Measurements from ENCODE around the gene SYT1. TPM values are rescaled to one million over a fixed set of nuclear protein-coding genes. Genes with fewer than 3 reads are reported as not detected.

The SYT1 gene
- total and polyA plus RNA-seq, 9 donors: 0.45 to 18.3 (median 9.7) TPM

DNA sequence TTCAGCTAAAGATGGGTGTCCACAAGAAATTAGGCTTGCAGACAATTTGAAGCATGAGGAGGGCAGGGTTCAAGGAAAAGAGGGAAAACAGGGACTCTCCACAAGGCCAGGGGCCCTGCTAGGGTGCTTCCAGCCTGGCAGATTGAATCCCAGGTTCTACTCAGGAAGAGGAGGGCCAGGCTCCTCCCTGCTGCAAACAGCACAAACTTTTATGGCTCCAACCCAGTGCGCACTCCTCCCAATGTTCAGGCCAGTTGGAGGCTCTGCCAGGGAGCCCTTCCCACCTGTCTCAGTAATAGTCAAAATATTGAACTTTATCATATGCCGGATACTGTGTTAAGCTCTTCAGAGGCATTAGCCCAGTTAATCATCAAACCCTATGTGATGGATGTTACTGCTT is 244.4 kb downstream of the SYT1 start:
- WGBS, 3 donors: 93 to 96% (median 94%) methylated on average over 2 of the region's 2 CpGs
- Histone ChIP-seq H3K4me3 (no peak overlapping the region), H3K4me1 (ENCODE audit: insufficient read depth) (no peaks in the 10 kb centered on the region), H3K27ac (no peak overlapping the region), H3K36me3 (no peaks in the 10 kb centered on the region), H3K9me3 (no peaks in the 10 kb centered on the region), H3K27me3 (no peaks in the 10 kb centered on the region)
- no peak for TF ChIP-seq POLR2A (IDR thresholded peaks at IDR 0.05)
- TF ChIP-seq, protein P1, sequence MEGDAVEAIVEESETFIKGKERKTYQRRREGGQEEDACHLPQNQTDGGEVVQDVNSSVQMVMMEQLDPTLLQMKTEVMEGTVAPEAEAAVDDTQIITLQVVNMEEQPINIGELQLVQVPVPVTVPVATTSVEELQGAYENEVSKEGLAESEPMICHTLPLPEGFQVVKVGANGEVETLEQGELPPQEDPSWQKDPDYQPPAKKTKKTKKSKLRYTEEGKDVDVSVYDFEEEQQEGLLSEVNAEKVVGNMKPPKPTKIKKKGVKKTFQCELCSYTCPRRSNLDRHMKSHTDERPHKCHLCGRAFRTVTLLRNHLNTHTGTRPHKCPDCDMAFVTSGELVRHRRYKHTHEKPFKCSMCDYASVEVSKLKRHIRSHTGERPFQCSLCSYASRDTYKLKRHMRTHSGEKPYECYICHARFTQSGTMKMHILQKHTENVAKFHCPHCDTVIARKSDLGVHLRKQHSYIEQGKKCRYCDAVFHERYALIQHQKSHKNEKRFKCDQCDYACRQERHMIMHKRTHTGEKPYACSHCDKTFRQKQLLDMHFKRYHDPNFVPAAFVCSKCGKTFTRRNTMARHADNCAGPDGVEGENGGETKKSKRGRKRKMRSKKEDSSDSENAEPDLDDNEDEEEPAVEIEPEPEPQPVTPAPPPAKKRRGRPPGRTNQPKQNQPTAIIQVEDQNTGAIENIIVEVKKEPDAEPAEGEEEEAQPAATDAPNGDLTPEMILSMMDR (IDR thresholded peaks at IDR 0.05): no peak
- no peak for TF ChIP-seq EP300 (IDR thresholded peaks at IDR 0.05)
- no peak for DNase-seq
- intact Hi-C loops (cut with DNase I): no loop called here

DNA sequence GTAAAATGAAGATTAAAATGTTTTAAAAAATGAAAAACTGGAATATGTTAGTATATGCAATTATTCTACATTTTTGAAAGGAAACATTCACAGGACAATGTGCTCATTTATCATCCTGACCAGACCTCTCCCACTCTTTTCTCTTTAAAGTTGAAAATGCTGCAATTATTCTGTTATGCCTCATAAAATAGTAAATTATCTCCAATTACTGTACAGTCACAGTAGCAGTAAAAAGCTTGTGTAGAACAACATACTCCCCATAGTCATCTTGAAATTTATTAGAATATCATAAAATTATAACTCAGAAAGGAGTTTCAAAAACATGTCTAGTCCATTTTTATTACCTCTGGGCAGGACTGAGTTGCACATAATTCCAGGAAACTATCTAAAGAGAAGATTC is 250.3 kb downstream of the SYT1 start:
- Histone ChIP-seq H3K9me3 (no peaks in the 10 kb centered on the region), H3K36me3 (no peaks in the 10 kb centered on the region), H3K27me3 (no peaks in the 10 kb centered on the region), H3K27ac (no peak overlapping the region), H3K4me3 (no peak overlapping the region), H3K4me1 (ENCODE audit: insufficient read depth) (no peaks in the 10 kb centered on the region)
- TF ChIP-seq EP300 (IDR thresholded peaks at IDR 0.05) (no peak), POLR2A (IDR thresholded peaks at IDR 0.05) (no peak)
- TF ChIP-seq, protein P1 (IDR thresholded peaks at IDR 0.05): no peak
- intact Hi-C loops (cut with DNase I): no loop called here
- DNase-seq: no peak

DNA sequence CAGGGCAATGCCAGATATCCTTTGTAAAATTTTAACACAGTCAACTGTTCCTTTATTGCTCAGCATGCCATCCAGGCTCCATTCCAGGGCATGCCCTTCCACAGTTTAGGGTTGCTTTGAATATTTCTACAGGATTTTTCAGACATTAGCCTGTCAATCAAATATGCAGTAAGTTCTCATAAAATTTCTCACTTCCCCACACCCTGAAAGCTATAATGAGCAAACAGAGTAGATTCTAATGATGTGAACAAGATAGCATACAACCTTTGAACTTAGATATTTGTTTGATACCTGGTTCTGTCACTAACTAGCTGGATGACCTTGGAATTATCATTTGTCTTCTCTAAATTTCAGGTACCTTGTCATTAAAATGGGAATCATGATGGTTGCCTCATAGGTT is 251.2 kb downstream of the SYT1 start:
- no peak for DNase-seq
- TF ChIP-seq POLR2A (IDR thresholded peaks at IDR 0.05) (no peak), EP300 (IDR thresholded peaks at IDR 0.05) (no peak)
- TF ChIP-seq, protein P1 (IDR thresholded peaks at IDR 0.05): no peak
- Histone ChIP-seq H3K4me3 (no peak overlapping the region), H3K27me3 (no peaks in the 10 kb centered on the region), H3K36me3 (no peaks in the 10 kb centered on the region), H3K27ac (no peak overlapping the region), H3K4me1 (ENCODE audit: insufficient read depth) (no peaks in the 10 kb centered on the region), H3K9me3 (no peaks in the 10 kb centered on the region)
- intact Hi-C loops (cut with DNase I): no loop called here

DNA sequence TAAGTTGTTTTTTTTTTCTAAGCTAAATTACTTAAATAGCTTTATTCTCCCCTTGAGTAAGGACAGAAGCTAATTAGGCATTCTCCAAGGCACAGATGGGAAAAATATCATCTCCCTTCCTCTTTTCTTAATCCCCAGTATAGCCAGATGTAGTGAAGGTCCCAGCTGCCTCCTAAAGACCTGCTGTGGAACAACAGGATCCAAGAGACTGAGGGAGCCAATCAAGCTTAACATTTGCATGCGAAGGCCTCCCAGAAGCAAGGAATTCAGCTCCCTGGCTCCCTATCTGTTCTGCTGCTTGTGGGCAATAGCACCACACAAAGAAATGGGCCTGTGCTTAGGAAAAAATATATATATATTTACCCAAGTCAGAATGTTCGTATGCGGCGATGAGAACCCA is 255.2 kb downstream of the SYT1 start:
- Histone ChIP-seq H3K9me3 (no peaks in the 10 kb centered on the region), H3K27ac (no peak overlapping the region), H3K4me1 (ENCODE audit: insufficient read depth) (no peaks in the 10 kb centered on the region), H3K36me3 (no peaks in the 10 kb centered on the region), H3K27me3 (no peaks in the 10 kb centered on the region), H3K4me3 (no peak overlapping the region)
- no peak for DNase-seq
- 95 to 97% (median 97%) methylated on average over 4 of the region's 4 CpGs for WGBS, 3 donors
- TF ChIP-seq EP300 (IDR thresholded peaks at IDR 0.05) (no peak), POLR2A (IDR thresholded peaks at IDR 0.05) (no peak)
- intact Hi-C loops (cut with DNase I): no loop called here

DNA sequence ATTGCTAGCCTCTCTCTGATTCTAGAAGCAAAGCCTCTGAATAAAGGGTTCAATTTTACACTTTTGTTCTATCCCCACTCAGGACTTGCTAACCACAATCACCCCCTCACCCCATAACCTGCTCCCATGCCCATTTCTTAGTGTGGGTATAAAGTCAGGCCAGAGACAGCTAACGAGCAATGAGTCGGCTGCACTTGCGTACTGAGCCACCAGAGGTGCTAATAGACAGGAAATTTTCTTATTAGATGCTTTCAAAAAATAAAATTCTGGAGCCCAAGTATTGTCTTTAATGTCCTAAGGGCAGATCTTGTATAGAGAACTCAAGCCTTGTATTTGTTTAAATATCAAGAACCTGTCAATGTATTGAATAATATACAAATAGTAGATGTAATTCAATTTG is 256.9 kb downstream of the SYT1 start:
- Histone ChIP-seq H3K4me1 (ENCODE audit: insufficient read depth) (no peaks in the 10 kb centered on the region), H3K4me3 (no peak overlapping the region), H3K9me3 (no peaks in the 10 kb centered on the region), H3K27me3 (no peaks in the 10 kb centered on the region), H3K36me3 (no peaks in the 10 kb centered on the region), H3K27ac (no peak overlapping the region)
- TF ChIP-seq POLR2A (IDR thresholded peaks at IDR 0.05) (no peak), EP300 (IDR thresholded peaks at IDR 0.05) (no peak)
- TF ChIP-seq, protein P1 (IDR thresholded peaks at IDR 0.05): no peak
- WGBS, 3 donors: 85 to 89% (median 87%) methylated on average over 3 of the region's 3 CpGs
- no peak for DNase-seq
- intact Hi-C loops (cut with DNase I): no loop called here
